ENCODE results near the gene PAK6.
A peak's percentile ranks its signal among the peaks of the same experiment; 100 is the strongest.

Gene PAK6

DNA sequence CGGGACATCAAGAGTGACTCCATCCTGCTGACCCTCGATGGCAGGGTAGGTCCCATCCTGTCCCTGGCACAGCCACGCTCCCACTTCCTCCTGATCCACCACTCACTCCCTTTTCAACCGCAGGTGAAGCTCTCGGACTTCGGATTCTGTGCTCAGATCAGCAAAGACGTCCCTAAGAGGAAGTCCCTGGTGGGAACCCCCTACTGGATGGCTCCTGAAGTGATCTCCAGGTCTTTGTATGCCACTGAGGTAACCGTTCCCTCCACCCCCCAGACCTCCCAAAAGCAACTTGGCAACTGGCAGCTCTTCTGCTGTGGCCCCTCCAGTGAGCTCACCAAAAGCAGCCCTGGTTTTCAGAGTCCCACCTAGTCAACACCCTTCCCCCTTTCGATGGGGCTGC lies 34.6 kb downstream of the PAK6 start:
- Histone ChIP-seq H3K36me3 (ENCODE audit: control insufficient read depth in 1 of 2, insufficient read depth in 2 of 2, low read depth in 1 of 2, low read length in 2 of 2) (peaks cover 0 to 6% of the 10 kb centered on the region in 2 experiments), H2AFZ (ENCODE audit: low read depth, low read length) (no peak overlapping the region), H2BK12ac (ENCODE audit: low read length in 2 of 2) (no peak overlapping the region), H2AK5ac (ENCODE audit: low read length, severe bottlenecking) (no peak overlapping the region), H2BK15ac (ENCODE audit: low read depth, poor library complexity, severe bottlenecking) (no peak overlapping the region), H3K27me3 (ENCODE audit: control insufficient read depth in 1 of 2, insufficient read depth in 1 of 2, low read length in 2 of 2) (peaks cover 7 to 46% of the 10 kb centered on the region in 2 experiments), H3K79me1 (replicated peaks; ENCODE audit: low read length, poor library complexity, severe bottlenecking) (no peaks in the 10 kb centered on the region), H3K23ac (ENCODE audit: low read length in 2 of 2) (no peak overlapping the region), H3K4me1 (ENCODE audit: control insufficient read depth, insufficient read depth, low read depth, low read length) (peaks cover 13% of the 10 kb centered on the region), H2BK120ac (ENCODE audit: low read depth, low read length) (no peak overlapping the region), H3K27ac (ENCODE audit: low read length, poor library complexity, severe bottlenecking) (no peak overlapping the region), H3K4ac (ENCODE audit: low read depth in 1 of 2, low read length in 2 of 2) (no peak overlapping the region), H3K9ac (ENCODE audit: low read length) (no peak overlapping the region), H3K4me3 (ENCODE audit: insufficient read depth in 1 of 2, low read depth in 1 of 2, low read length in 2 of 2) (no peak overlapping the region), H3K4me2 (ENCODE audit: low read length, poor library complexity, severe bottlenecking) (no peak overlapping the region), H2BK5ac (ENCODE audit: low read depth, low read length, poor library complexity, severe bottlenecking) (no peak overlapping the region), H4K8ac (ENCODE audit: low read length) (no peak overlapping the region), H3K14ac (ENCODE audit: low read length in 2 of 2) (no peak overlapping the region), H3K9me3 (ENCODE audit: control insufficient read depth, low read length) (no peaks in the 10 kb centered on the region), H4K91ac (ENCODE audit: low read length) (no peak overlapping the region), H3K18ac (ENCODE audit: low read depth in 1 of 2, low read length in 2 of 2) (no peak overlapping the region)
- 85% methylated on average over 9 of the region's 9 CpGs for WGBS
- DNase-seq: no peak

DNA sequence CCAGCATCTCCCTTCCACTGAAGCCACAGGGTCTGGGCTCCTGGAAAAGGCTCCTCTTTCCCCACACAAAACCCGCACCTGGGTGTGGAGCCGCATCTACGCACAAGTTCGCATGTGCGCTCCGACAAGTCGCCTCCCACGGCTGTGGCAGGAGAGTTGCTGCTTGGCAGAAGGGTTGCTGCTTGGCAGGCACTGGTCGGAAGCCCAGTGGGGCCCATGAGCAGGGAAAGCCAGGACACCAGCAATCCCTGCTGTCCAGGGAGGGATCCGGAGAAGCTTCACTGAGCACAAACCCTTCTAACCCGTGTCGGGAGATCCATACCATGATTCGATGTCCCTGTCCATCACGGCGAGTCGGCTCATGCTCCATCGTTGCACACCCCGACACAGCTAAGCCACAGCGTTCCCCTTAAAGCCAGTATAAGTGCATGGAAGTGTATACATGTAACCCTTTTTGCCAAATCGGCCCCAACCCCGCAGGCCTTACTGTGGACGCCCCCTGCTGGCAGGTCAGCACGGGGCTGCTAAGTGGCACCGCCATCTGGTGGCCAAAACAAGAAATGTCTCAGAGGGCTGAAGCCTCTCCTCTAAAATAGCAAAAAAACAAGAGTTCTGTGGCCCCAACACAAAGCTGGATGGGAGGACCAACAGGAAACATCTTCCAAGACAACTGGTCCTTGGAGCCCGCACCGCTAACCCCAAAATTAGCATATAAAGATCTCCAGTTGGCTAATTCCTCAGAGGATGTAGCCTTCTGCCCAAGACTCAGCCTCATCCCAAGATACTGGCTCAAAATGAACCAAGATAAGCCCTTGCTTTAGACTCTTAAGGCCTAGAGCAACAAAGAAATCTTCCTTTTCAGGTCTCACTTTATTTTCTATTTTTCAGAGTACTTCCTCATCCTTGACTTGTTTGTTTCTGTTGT lies 35.7 kb downstream of the PAK6 start:
- H4K8ac ChIP-seq (ENCODE audit: low read length): peak overlapping the region; percentile 33
- no peaks in the 10 kb centered on the region for H3K9me3 ChIP-seq (ENCODE audit: control insufficient read depth, low read length)
- no peak overlapping the region for H2BK12ac ChIP-seq (ENCODE audit: low read length in 2 of 2)
- H3K27ac ChIP-seq (ENCODE audit: low read length, poor library complexity, severe bottlenecking): no peak overlapping the region
- no peak overlapping the region for H3K4me2 ChIP-seq (ENCODE audit: low read length, poor library complexity, severe bottlenecking)
- H2BK15ac ChIP-seq (ENCODE audit: low read depth, poor library complexity, severe bottlenecking): no peak overlapping the region
- no peak overlapping the region for H2AK5ac ChIP-seq (ENCODE audit: low read length, severe bottlenecking)
- H4K91ac ChIP-seq (ENCODE audit: low read length): no peak overlapping the region
- H3K14ac ChIP-seq (ENCODE audit: low read length in 2 of 2): no peak overlapping the region
- WGBS: 55% methylated on average over 26 of the region's 26 CpGs
- H3K4me1 ChIP-seq (ENCODE audit: control insufficient read depth, insufficient read depth, low read depth, low read length): peaks cover 15% of the 10 kb centered on the region
- no peak overlapping the region for H2BK5ac ChIP-seq (ENCODE audit: low read depth, low read length, poor library complexity, severe bottlenecking)
- no peak overlapping the region for H2AFZ ChIP-seq (ENCODE audit: low read depth, low read length)
- H3K23ac ChIP-seq (ENCODE audit: low read length in 2 of 2): no peak overlapping the region
- no peak overlapping the region for H3K4me3 ChIP-seq (ENCODE audit: insufficient read depth in 1 of 2, low read depth in 1 of 2, low read length in 2 of 2)
- H3K9ac ChIP-seq (ENCODE audit: low read length): no peak overlapping the region
- DNase-seq: peak; percentile 79
- peak overlapping the region in 1 of 2 experiments; percentile 46 for H3K4ac ChIP-seq (ENCODE audit: low read depth in 1 of 2, low read length in 2 of 2)
- H3K36me3 ChIP-seq (ENCODE audit: control insufficient read depth in 1 of 2, insufficient read depth in 2 of 2, low read depth in 1 of 2, low read length in 2 of 2): peaks cover 0 to 6% of the 10 kb centered on the region in 2 experiments
- no peaks in the 10 kb centered on the region for H3K79me1 ChIP-seq (replicated peaks; ENCODE audit: low read length, poor library complexity, severe bottlenecking)
- H2BK120ac ChIP-seq (ENCODE audit: low read depth, low read length): no peak overlapping the region
- peaks cover 16 to 58% of the 10 kb centered on the region in 2 experiments for H3K27me3 ChIP-seq (ENCODE audit: control insufficient read depth in 1 of 2, insufficient read depth in 1 of 2, low read length in 2 of 2)
- H3K18ac ChIP-seq (ENCODE audit: low read depth in 1 of 2, low read length in 2 of 2): no peak overlapping the region

DNA sequence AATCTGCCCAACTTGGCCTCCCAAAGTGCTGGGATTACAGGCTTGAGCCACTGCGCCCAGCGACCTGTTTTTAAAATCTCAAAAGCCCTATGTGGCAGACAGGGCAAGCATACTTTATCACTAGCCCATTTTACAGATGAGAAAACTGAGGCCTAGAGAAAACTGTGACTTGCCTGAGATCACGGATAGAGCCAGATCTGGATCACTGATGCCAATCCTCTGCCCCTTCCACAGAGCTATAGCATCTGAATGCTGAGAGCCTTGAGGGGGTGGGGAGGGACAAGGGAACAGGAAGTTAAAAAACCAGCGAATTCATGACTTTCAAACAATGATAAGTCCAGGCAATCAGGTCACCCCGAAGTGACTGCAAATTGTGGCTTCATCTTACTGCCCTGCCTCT lies 36.7 kb downstream of the PAK6 start:
- Histone ChIP-seq H3K4me3 (ENCODE audit: insufficient read depth in 1 of 2, low read depth in 1 of 2, low read length in 2 of 2) (no peak overlapping the region), H3K18ac (ENCODE audit: low read depth in 1 of 2, low read length in 2 of 2) (no peak overlapping the region), H3K27me3 (ENCODE audit: control insufficient read depth in 1 of 2, insufficient read depth in 1 of 2, low read length in 2 of 2) (peaks cover 25 to 66% of the 10 kb centered on the region in 2 experiments), H3K23ac (ENCODE audit: low read length in 2 of 2) (no peak overlapping the region), H3K4ac (ENCODE audit: low read depth in 1 of 2, low read length in 2 of 2) (no peak overlapping the region), H2BK120ac (ENCODE audit: low read depth, low read length) (no peak overlapping the region), H3K79me1 (replicated peaks; ENCODE audit: low read length, poor library complexity, severe bottlenecking) (no peaks in the 10 kb centered on the region), H2AFZ (ENCODE audit: low read depth, low read length) (no peak overlapping the region), H3K36me3 (ENCODE audit: control insufficient read depth in 1 of 2, insufficient read depth in 2 of 2, low read depth in 1 of 2, low read length in 2 of 2) (peaks cover 0 to 6% of the 10 kb centered on the region in 2 experiments), H2AK5ac (ENCODE audit: low read length, severe bottlenecking) (no peak overlapping the region), H2BK5ac (ENCODE audit: low read depth, low read length, poor library complexity, severe bottlenecking) (no peak overlapping the region), H3K27ac (ENCODE audit: low read length, poor library complexity, severe bottlenecking) (no peak overlapping the region), H3K4me1 (ENCODE audit: control insufficient read depth, insufficient read depth, low read depth, low read length) (peaks cover 20% of the 10 kb centered on the region), H3K4me2 (ENCODE audit: low read length, poor library complexity, severe bottlenecking) (no peak overlapping the region), H2BK15ac (ENCODE audit: low read depth, poor library complexity, severe bottlenecking) (no peak overlapping the region), H4K8ac (ENCODE audit: low read length) (no peak overlapping the region), H4K91ac (ENCODE audit: low read length) (no peak overlapping the region), H3K14ac (ENCODE audit: low read length in 2 of 2) (no peak overlapping the region), H3K9me3 (ENCODE audit: control insufficient read depth, low read length) (no peaks in the 10 kb centered on the region), H2BK12ac (ENCODE audit: low read length in 2 of 2) (no peak overlapping the region), H3K9ac (ENCODE audit: low read length) (no peak overlapping the region)
- DNase-seq: no peak
- WGBS: 84% methylated on average over 4 of the region's 5 CpGs

DNA sequence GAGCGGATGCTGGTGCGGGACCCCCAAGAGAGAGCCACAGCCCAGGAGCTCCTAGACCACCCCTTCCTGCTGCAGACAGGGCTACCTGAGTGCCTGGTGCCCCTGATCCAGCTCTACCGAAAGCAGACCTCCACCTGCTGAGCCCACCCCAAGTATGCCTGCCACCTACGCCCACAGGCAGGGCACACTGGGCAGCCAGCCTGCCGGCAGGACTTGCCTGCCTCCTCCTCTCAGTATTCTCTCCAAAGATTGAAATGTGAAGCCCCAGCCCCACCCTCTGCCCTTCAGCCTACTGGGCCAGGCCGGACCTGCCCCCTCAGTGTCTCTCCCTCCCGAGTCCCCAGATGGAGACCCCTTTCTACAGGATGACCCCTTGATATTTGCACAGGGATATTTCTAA lies 37.1 kb downstream of the PAK6 start:
- WGBS: 92% methylated on average over 7 of the region's 7 CpGs
- Histone ChIP-seq H3K27me3 (ENCODE audit: control insufficient read depth in 1 of 2, insufficient read depth in 1 of 2, low read length in 2 of 2) (peaks cover 29 to 70% of the 10 kb centered on the region in 2 experiments), H3K9ac (ENCODE audit: low read length) (no peak overlapping the region), H3K4me1 (ENCODE audit: control insufficient read depth, insufficient read depth, low read depth, low read length) (peaks cover 20% of the 10 kb centered on the region), H3K36me3 (ENCODE audit: control insufficient read depth in 1 of 2, insufficient read depth in 2 of 2, low read depth in 1 of 2, low read length in 2 of 2) (peaks cover 0 to 6% of the 10 kb centered on the region in 2 experiments), H3K23ac (ENCODE audit: low read length in 2 of 2) (no peak overlapping the region), H4K8ac (ENCODE audit: low read length) (no peak overlapping the region), H3K9me3 (ENCODE audit: control insufficient read depth, low read length) (no peaks in the 10 kb centered on the region), H3K18ac (ENCODE audit: low read depth in 1 of 2, low read length in 2 of 2) (no peak overlapping the region), H2BK15ac (ENCODE audit: low read depth, poor library complexity, severe bottlenecking) (no peak overlapping the region), H2BK5ac (ENCODE audit: low read depth, low read length, poor library complexity, severe bottlenecking) (no peak overlapping the region), H2BK120ac (ENCODE audit: low read depth, low read length) (no peak overlapping the region), H2AFZ (ENCODE audit: low read depth, low read length) (no peak overlapping the region), H2BK12ac (ENCODE audit: low read length in 2 of 2) (no peak overlapping the region), H2AK5ac (ENCODE audit: low read length, severe bottlenecking) (no peak overlapping the region), H3K79me1 (replicated peaks; ENCODE audit: low read length, poor library complexity, severe bottlenecking) (no peaks in the 10 kb centered on the region), H4K91ac (ENCODE audit: low read length) (no peak overlapping the region), H3K14ac (ENCODE audit: low read length in 2 of 2) (peak overlapping the region in 1 of 2 experiments; percentile 2), H3K4ac (ENCODE audit: low read depth in 1 of 2, low read length in 2 of 2) (no peak overlapping the region), H3K4me2 (ENCODE audit: low read length, poor library complexity, severe bottlenecking) (no peak overlapping the region), H3K27ac (ENCODE audit: low read length, poor library complexity, severe bottlenecking) (no peak overlapping the region), H3K4me3 (ENCODE audit: insufficient read depth in 1 of 2, low read depth in 1 of 2, low read length in 2 of 2) (peak overlapping the region in 1 of 2 experiments; percentile 12)
- DNase-seq: no peak

Data from mesenchymal stem cell (in vitro differentiated cells and primary cell).